HEK293T (cell line): Measurements from ENCODE around the gene NAGK.

Source experiments
- CTCF ChIA-PET: fragments of 350-600 bp; formaldehyde crosslinking; extraction: SDS; loops from one replicate; lab custom pipeline; 2021; ENCODE audit warnings: antibody characterized with exemption, inconsistent platforms; lab: Yijun Ruan, JAX
- POLR2A ChIA-PET: fragments of 350-600 bp; formaldehyde crosslinking; extraction: SDS; loops from one replicate; lab custom pipeline; 2020; ENCODE audit warnings: antibody characterized with exemption, inconsistent platforms; lab: Yijun Ruan, JAX
- DNase-seq: peaks from one replicate; pipeline ENCODE4 v3.0.0; 2012; ENCODE audit warnings: mixed read lengths; ENCODE audit errors: extremely low spot score
- ARNT ChIP-seq: fragments of 450-650 bp; IDR thresholded peaks from 2 replicates; pipeline ENCODE4 v1.6.1; 2017; ENCODE audit warnings: mild to moderate bottlenecking
- BHLHE40 ChIP-seq: fragments of 450-650 bp; IDR thresholded peaks from 2 replicates; pipeline ENCODE4 v1.6.1; 2016; ENCODE audit warnings: mild to moderate bottlenecking, moderate library complexity, borderline replicate concordance
- CTBP1 ChIP-seq: fragments of 450-650 bp; IDR thresholded peaks from 2 replicates; pipeline ENCODE4 v1.6.1; 2016; ENCODE audit warnings: borderline replicate concordance
- ELF4 ChIP-seq: fragments of 450-650 bp; IDR thresholded peaks from 2 replicates; pipeline ENCODE4 v1.6.1; 2017; ENCODE audit warnings: antibody characterized with exemption
- FOXA1 ChIP-seq: fragments of 450-650 bp; IDR thresholded peaks from 2 replicates; pipeline ENCODE4 v1.6.1; 2016; ENCODE audit warnings: mild to moderate bottlenecking
- FOXK2 ChIP-seq: fragments of 450-650 bp; IDR thresholded peaks from 2 replicates; pipeline ENCODE4 v1.6.1; 2016; ENCODE audit warnings: mild to moderate bottlenecking
- FOXM1 ChIP-seq: fragments of 450-650 bp; IDR thresholded peaks from 2 replicates; pipeline ENCODE4 v1.6.1; 2017; ENCODE audit warnings: mild to moderate bottlenecking, borderline replicate concordance
- HDGF ChIP-seq: fragments of 450-650 bp; IDR thresholded peaks from 2 replicates; pipeline ENCODE4 v1.6.1; 2017; ENCODE audit warnings: antibody characterized with exemption, borderline replicate concordance
- L3MBTL2 ChIP-seq: fragments of 450-650 bp; conservative IDR thresholded peaks from 2 replicates; pipeline ENCODE4 v1.6.1; 2016; ENCODE audit warnings: mild to moderate bottlenecking
- LEF1 ChIP-seq: fragments of 450-650 bp; IDR thresholded peaks from 2 replicates; pipeline ENCODE4 v1.6.1; 2017; ENCODE audit warnings: mild to moderate bottlenecking, borderline replicate concordance
- NFRKB ChIP-seq: fragments of 450-650 bp; IDR thresholded peaks from 2 replicates; pipeline ENCODE4 v1.6.1; 2016; ENCODE audit warnings: mild to moderate bottlenecking, moderate library complexity
- PKNOX1 ChIP-seq: fragments of 450-650 bp; IDR thresholded peaks from 2 replicates; pipeline ENCODE4 v1.6.1; 2016
- SP1 ChIP-seq: fragments of 450-650 bp; IDR thresholded peaks from 2 replicates; pipeline ENCODE4 v1.6.1; 2017
- SUZ12 ChIP-seq: fragments of 450-650 bp; IDR thresholded peaks from 2 replicates; pipeline ENCODE4 v1.6.1; 2016; ENCODE audit warnings: mild to moderate bottlenecking
- TARDBP ChIP-seq: fragments of 450-650 bp; IDR thresholded peaks from 2 replicates; pipeline ENCODE4 v1.6.1; 2016
- ZNF384 ChIP-seq: fragments of 450-650 bp; IDR thresholded peaks from 2 replicates; pipeline ENCODE4 v1.6.1; 2016

Gene NAGK

GRCh38 chr2:71070294-71071093, 2.0 kb downstream of the NAGK start:
- ChIA-PET CTCF (interaction anchor here (0.5 to 1.4 kb wide), 7 partner anchors 12 to 221 kb away, joined by 3 to 4 read pairs (median 4); no protein-coding TSS in a partner anchor), POLR2A (interaction anchor here (1.2 to 4.3 kb wide), 3 partner anchors 9 to 777 kb away, joined by 3 to 38 read pairs (median 24); partner anchors contain the start of gene SNRPG)
- DNase-seq: peak; percentile 48
- TF ChIP-seq NFRKB (no peak), HDGF (no peak), BHLHE40 (no peak), ZNF384 (no peak), FOXK2 (no peak), SUZ12 (no peak), FOXA1 (no peak), LEF1 (no peak), ELF4 (no peak), SP1 (no peak)

- POLR2A ChIA-PET: no interaction called here
- no peak for DNase-seq
- TF ChIP-seq HDGF: no peak
- CTCF ChIA-PET: no interaction called here
Measured at GRCh38 chr2:71071681-71072398, 3.4 kb downstream of the NAGK start.

GRCh38 chr2:71072492-71072891, 4.0 kb downstream of the NAGK start:
- ChIA-PET POLR2A (no interaction called here), CTCF (no interaction called here)
- no peak for DNase-seq
- TF ChIP-seq FOXA1: no peak
- no peak for TF ChIP-seq BHLHE40
- no peak for TF ChIP-seq LEF1

GRCh38 chr2:71073475-71073874, 5.0 kb downstream of the NAGK start:
- TF ChIP-seq ZNF384: no peak
- TF ChIP-seq CTBP1: no peak
- no peak for TF ChIP-seq TARDBP
- TF ChIP-seq FOXA1: no peak
- TF ChIP-seq FOXM1: no peak
- TF ChIP-seq SUZ12: no peak
- TF ChIP-seq PKNOX1: no peak
- TF ChIP-seq BHLHE40: no peak
- no peak for TF ChIP-seq ELF4
- TF ChIP-seq L3MBTL2: no peak
- no peak for TF ChIP-seq FOXK2
- TF ChIP-seq HDGF: no peak
- no peak for TF ChIP-seq NFRKB
- POLR2A ChIA-PET: no interaction called here
- CTCF ChIA-PET: no interaction called here
- no peak for DNase-seq

- ChIA-PET CTCF (no interaction called here), POLR2A (no interaction called here)
- TF ChIP-seq ZNF384: no peak
- TF ChIP-seq TARDBP: no peak
- TF ChIP-seq SP1: no peak
- TF ChIP-seq ELF4: no peak
- TF ChIP-seq ARNT: no peak
- TF ChIP-seq FOXK2: no peak
- TF ChIP-seq LEF1: no peak
- no peak for TF ChIP-seq NFRKB
- no peak for TF ChIP-seq CTBP1
- no peak for TF ChIP-seq FOXA1
- no peak for TF ChIP-seq PKNOX1
- TF ChIP-seq HDGF: no peak
- no peak for TF ChIP-seq BHLHE40
- TF ChIP-seq SUZ12: no peak
- TF ChIP-seq L3MBTL2: no peak
- no peak for TF ChIP-seq FOXM1
- no peak for DNase-seq
Measured at GRCh38 chr2:71074893-71075395, 6.5 kb downstream of the NAGK start.

GRCh38 chr2:71078624-71079023, 10.2 kb downstream of the NAGK start:
- ChIA-PET CTCF (no interaction called here), POLR2A (interaction anchor here (5.0 kb wide), 1 partner anchor 10 kb away, joined by 38 read pairs; the partner anchor contains the start of gene NAGK)
- TF ChIP-seq SUZ12 (no peak), ELF4 (no peak), FOXK2 (no peak), FOXA1 (no peak), CTBP1 (no peak), TARDBP (no peak), HDGF (no peak), ARNT (no peak), SP1 (no peak), NFRKB (no peak), FOXM1 (no peak), ZNF384 (no peak), L3MBTL2 (no peak), BHLHE40 (no peak), PKNOX1 (no peak)
- DNase-seq: no peak
